ENCODE measurements around the gene EPB41L5.
"Not testable (repeated sequence)": the region's sequence is repeated elsewhere in the genome, so short reads cannot be mapped to it uniquely, and the experiment has no call there.

The EPB41L5 gene

DNA sequence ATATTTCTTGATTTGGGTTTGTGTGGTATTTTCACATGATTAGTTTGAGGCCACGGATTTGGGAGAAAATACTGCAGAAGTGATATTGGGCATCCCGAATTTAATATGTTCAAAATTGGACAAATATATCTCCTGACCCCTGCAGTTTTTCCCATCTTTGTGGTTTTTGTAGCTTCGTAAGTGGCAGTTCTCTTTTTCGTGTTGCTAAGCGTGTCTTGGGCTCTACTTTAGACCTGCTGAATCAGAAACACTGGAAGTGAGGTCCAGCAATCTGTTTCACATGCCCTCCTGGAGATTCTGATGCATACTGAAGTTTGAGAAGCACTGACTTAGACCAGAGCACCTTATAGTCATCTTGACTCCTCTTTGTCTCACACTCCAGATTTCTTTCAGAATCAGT lies 98.3 kb downstream of the EPB41L5 start:
- Mint-ChIP-seq H3K9me3 (no peaks in the 10 kb centered on the region), H3K36me3 (ENCODE audit: insufficient read depth) (peaks cover under 1% of the 10 kb centered on the region), H3K27ac (ENCODE audit: low read depth) (no peak overlapping the region), H3K4me1 (peaks cover 23% of the 10 kb centered on the region), H3K27me3 (no peaks in the 10 kb centered on the region), H3K4me3 (no peak overlapping the region)
- no peak for ATAC-seq (replicated peaks; ENCODE audit: extremely low read depth, poor library complexity, severe bottlenecking)
- no peak for DNase-seq (ENCODE audit: low spot score in 2 of 2)

- Mint-ChIP-seq H3K4me3 (no peak overlapping the region), H3K9me3 (no peaks in the 10 kb centered on the region), H3K27ac (ENCODE audit: low read depth) (no peak overlapping the region), H3K36me3 (ENCODE audit: insufficient read depth) (peaks cover under 1% of the 10 kb centered on the region), H3K27me3 (peaks cover 11% of the 10 kb centered on the region), H3K4me1 (no peaks in the 10 kb centered on the region)
- no peak for ATAC-seq (replicated peaks; ENCODE audit: extremely low read depth, poor library complexity, severe bottlenecking)
- DNase-seq (ENCODE audit: low spot score in 2 of 2) = no peak
Measured at GRCh38 chr2:120118018-120118417, 105.1 kb downstream of the EPB41L5 start.

GRCh38 chr2:120118471-120118870 lies 105.6 kb downstream of the EPB41L5 start:
- no peak overlapping the region for H3K27ac Mint-ChIP-seq (ENCODE audit: low read depth)
- peaks cover 2% of the 10 kb centered on the region for H3K36me3 Mint-ChIP-seq (ENCODE audit: insufficient read depth)
- H3K4me3 Mint-ChIP-seq = no peak overlapping the region
- DNase-seq (ENCODE audit: low spot score in 2 of 2) = no peak
- H3K4me1 Mint-ChIP-seq = no peaks in the 10 kb centered on the region
- H3K27me3 Mint-ChIP-seq = peaks cover 11% of the 10 kb centered on the region
- no peak for ATAC-seq (replicated peaks; ENCODE audit: extremely low read depth, poor library complexity, severe bottlenecking)
- H3K9me3 Mint-ChIP-seq = no peaks in the 10 kb centered on the region

DNA sequence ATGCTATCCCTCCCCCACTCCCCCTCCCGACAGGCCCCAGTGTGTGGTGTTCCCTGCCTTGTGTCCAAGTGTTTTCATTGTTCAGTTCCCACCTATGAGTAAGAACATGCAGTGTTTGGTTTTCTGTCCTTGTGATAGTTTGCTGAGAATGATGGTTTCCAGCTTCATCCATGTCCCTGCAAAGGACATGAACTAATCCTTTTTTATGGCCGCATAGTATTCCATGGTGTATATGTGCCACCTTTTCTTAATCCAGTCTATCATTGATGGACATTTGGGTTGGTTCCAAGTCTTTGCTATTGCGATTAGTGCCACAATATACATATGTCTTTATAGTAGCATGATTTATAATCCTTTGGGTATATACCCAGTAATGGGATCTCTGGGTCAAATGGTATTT lies 108.5 kb downstream of the EPB41L5 start:
- not testable (repeated sequence) for ATAC-seq (replicated peaks; ENCODE audit: extremely low read depth, poor library complexity, severe bottlenecking); H3K36me3 Mint-ChIP-seq (ENCODE audit: insufficient read depth); H3K9me3 Mint-ChIP-seq; H3K4me1 Mint-ChIP-seq; H3K27ac Mint-ChIP-seq (ENCODE audit: low read depth); H3K4me3 Mint-ChIP-seq; DNase-seq (ENCODE audit: low spot score in 2 of 2)
- peaks cover 26% of the 10 kb centered on the region for H3K27me3 Mint-ChIP-seq

GRCh38 chr2:120123090-120123489 lies 110.2 kb downstream of the EPB41L5 start:
- Mint-ChIP-seq H3K36me3 (ENCODE audit: insufficient read depth) (peaks cover 2% of the 10 kb centered on the region), H3K27me3 (peaks cover 26% of the 10 kb centered on the region), H3K4me1 (no peaks in the 10 kb centered on the region), H3K4me3 (no peak overlapping the region), H3K9me3 (no peaks in the 10 kb centered on the region), H3K27ac (ENCODE audit: low read depth) (no peak overlapping the region)
- ATAC-seq (replicated peaks; ENCODE audit: extremely low read depth, poor library complexity, severe bottlenecking) (no peak), DNase-seq (ENCODE audit: low spot score in 2 of 2) (no peak)

- Mint-ChIP-seq H3K4me3 (no peak overlapping the region), H3K27ac (ENCODE audit: low read depth) (no peak overlapping the region), H3K27me3 (peaks cover 15% of the 10 kb centered on the region), H3K4me1 (no peaks in the 10 kb centered on the region), H3K36me3 (ENCODE audit: insufficient read depth) (peaks cover 2% of the 10 kb centered on the region), H3K9me3 (no peaks in the 10 kb centered on the region)
- DNase-seq (ENCODE audit: low spot score in 2 of 2) (no peak), ATAC-seq (replicated peaks; ENCODE audit: extremely low read depth, poor library complexity, severe bottlenecking) (no peak)
Measured at GRCh38 chr2:120125195-120125594, 112.3 kb downstream of the EPB41L5 start.

DNA sequence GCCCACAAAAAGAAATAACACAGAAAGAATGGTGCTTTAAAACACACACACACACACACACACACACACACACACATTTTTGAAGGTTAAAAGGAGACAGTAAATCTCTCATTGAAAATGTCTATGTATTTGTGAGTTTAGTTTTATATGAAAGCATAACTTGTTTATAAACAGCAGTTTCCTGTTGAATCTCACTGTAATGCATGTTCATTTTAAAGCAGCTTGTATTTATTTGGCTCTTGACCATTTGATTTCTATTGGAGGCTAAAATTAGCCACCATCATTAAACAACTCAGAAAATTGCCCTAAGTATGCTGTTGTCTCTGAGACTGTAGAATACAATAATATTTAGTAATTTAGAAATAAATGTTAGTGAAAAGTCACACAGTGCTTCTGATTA lies 115.3 kb downstream of the EPB41L5 start:
- Mint-ChIP-seq H3K36me3 (ENCODE audit: insufficient read depth) (peaks cover 2% of the 10 kb centered on the region), H3K4me1 (no peaks in the 10 kb centered on the region), H3K4me3 (no peak overlapping the region), H3K9me3 (no peaks in the 10 kb centered on the region), H3K27me3 (peaks cover 15% of the 10 kb centered on the region), H3K27ac (ENCODE audit: low read depth) (no peak overlapping the region)
- ATAC-seq (replicated peaks; ENCODE audit: extremely low read depth, poor library complexity, severe bottlenecking) (no peak), DNase-seq (ENCODE audit: low spot score in 2 of 2) (no peak)

DNA sequence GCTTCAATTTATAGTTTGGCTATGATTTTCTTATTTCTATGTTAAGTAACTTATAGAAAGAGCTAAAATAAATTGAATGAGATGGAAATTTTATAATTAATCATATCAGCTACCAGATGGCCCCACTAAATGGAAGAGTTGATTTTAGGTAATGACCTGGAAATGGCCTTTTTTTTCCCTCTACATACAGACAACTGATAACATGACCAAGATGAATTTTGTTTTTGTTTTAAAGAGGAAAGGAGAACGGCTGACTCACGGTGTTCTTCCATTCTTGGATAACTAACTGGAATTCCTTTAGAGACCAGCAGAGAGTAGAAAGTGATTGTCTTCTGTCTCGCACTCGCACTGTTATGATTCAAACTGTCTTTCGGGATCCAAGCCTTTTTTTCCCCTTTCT lies 119.3 kb downstream of the EPB41L5 start:
- Mint-ChIP-seq H3K27ac (ENCODE audit: low read depth) (no peak overlapping the region), H3K36me3 (ENCODE audit: insufficient read depth) (peaks cover 2% of the 10 kb centered on the region), H3K4me3 (no peak overlapping the region), H3K4me1 (no peaks in the 10 kb centered on the region), H3K9me3 (peaks cover 9% of the 10 kb centered on the region), H3K27me3 (no peaks in the 10 kb centered on the region)
- ATAC-seq (replicated peaks; ENCODE audit: extremely low read depth, poor library complexity, severe bottlenecking) (no peak), DNase-seq (ENCODE audit: low spot score in 2 of 2) (no peak)

- H3K36me3 Mint-ChIP-seq (ENCODE audit: insufficient read depth) = peaks cover 2% of the 10 kb centered on the region
- H3K9me3 Mint-ChIP-seq = peaks cover 9% of the 10 kb centered on the region
- H3K4me1 Mint-ChIP-seq = no peaks in the 10 kb centered on the region
- no peak overlapping the region for H3K27ac Mint-ChIP-seq (ENCODE audit: low read depth)
- no peaks in the 10 kb centered on the region for H3K27me3 Mint-ChIP-seq
- DNase-seq (ENCODE audit: low spot score in 2 of 2) (no peak), ATAC-seq (replicated peaks; ENCODE audit: extremely low read depth, poor library complexity, severe bottlenecking) (no peak)
- no peak overlapping the region for H3K4me3 Mint-ChIP-seq
Measured at GRCh38 chr2:120132691-120133090, 119.8 kb downstream of the EPB41L5 start.

DNA sequence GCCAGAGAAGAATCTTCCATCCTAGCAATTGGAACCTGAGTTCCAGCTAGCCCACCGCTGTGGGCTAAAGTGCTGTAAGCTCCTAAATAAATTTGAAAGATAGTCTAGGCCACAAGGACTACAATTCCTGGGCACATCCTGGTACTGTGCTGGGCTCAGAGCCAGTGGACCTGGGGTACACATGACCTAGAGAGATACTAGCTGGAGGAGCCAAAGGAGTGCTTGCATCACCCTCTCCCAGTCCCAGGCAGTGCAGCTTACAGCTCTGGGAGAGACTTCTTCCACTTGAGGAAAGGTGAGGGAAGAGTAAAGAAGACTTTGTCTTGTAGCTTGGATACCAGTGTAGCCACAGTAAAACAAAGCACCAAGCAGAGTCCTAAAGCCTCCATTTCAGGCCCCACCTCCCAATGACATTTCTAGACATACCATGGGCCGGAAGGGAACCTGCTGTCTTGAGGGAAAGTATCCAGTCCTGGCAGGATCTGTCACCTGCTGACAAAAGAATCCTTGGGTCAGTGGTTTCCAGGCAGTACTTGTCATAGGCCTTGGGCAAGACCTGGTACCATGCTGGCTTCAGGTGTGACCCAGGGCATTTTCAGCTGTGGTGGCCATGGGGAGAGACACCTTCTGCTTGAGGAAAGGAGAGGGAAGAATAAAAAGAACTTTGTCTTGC lies 120.8 kb downstream of the EPB41L5 start:
- no peak overlapping the region for H3K27ac Mint-ChIP-seq (ENCODE audit: low read depth)
- no peak for DNase-seq (ENCODE audit: low spot score in 2 of 2)
- H3K27me3 Mint-ChIP-seq = no peaks in the 10 kb centered on the region
- no peak for ATAC-seq (replicated peaks; ENCODE audit: extremely low read depth, poor library complexity, severe bottlenecking)
- H3K4me1 Mint-ChIP-seq = no peaks in the 10 kb centered on the region
- peaks cover 2% of the 10 kb centered on the region for H3K36me3 Mint-ChIP-seq (ENCODE audit: insufficient read depth)
- no peak overlapping the region for H3K4me3 Mint-ChIP-seq
- peaks cover 9% of the 10 kb centered on the region for H3K9me3 Mint-ChIP-seq

DNA sequence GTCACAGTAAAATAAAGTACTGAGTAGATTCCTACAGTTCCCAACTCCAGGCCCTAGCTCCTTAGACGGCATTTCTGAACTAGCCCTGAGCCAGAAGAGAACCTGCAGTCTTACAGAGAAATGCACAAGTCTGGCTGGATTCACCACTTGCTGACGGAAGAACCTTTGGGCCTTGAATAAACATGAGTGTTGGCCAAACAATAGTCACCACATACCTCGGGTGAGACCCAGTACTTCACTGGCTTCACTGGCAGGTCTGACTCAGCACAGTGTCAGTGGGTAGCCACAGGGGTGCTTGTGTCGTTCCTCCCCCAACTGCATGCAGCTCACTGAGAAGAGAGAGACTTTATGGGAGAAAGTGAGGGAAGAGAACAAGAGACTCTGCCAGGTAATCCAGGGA lies 121.4 kb downstream of the EPB41L5 start:
- H3K27me3 Mint-ChIP-seq = no peaks in the 10 kb centered on the region
- ATAC-seq (replicated peaks; ENCODE audit: extremely low read depth, poor library complexity, severe bottlenecking) (no peak), DNase-seq (ENCODE audit: low spot score in 2 of 2) (no peak)
- peaks cover 9% of the 10 kb centered on the region for H3K9me3 Mint-ChIP-seq
- H3K36me3 Mint-ChIP-seq (ENCODE audit: insufficient read depth) = peaks cover 2% of the 10 kb centered on the region
- H3K27ac Mint-ChIP-seq (ENCODE audit: low read depth) = no peak overlapping the region
- H3K4me3 Mint-ChIP-seq = no peak overlapping the region
- H3K4me1 Mint-ChIP-seq = no peaks in the 10 kb centered on the region

DNA sequence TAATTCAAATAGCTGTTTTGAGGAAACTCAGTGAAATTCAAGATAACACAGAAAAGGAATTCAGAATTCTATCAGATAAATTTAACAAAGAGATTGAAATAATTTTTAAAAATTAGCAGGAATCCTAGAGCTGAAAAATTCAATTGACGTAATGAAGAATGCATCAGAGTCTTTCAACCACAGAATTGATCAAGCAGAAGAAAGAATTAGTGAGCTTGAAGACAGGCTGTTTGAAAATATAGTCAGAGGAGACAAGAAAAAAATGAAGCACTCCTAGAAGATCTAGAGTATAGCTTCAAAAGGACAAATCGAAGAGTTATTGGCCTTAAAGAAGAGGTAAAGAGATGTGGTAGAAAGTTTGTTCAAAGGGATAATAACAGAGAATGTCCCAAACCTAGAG lies 122.1 kb downstream of the EPB41L5 start:
- not testable (repeated sequence) for ATAC-seq (replicated peaks; ENCODE audit: extremely low read depth, poor library complexity, severe bottlenecking); DNase-seq (ENCODE audit: low spot score in 2 of 2); H3K4me3 Mint-ChIP-seq; H3K9me3 Mint-ChIP-seq; H3K36me3 Mint-ChIP-seq (ENCODE audit: insufficient read depth); H3K27ac Mint-ChIP-seq (ENCODE audit: low read depth); H3K4me1 Mint-ChIP-seq; H3K27me3 Mint-ChIP-seq

DNA sequence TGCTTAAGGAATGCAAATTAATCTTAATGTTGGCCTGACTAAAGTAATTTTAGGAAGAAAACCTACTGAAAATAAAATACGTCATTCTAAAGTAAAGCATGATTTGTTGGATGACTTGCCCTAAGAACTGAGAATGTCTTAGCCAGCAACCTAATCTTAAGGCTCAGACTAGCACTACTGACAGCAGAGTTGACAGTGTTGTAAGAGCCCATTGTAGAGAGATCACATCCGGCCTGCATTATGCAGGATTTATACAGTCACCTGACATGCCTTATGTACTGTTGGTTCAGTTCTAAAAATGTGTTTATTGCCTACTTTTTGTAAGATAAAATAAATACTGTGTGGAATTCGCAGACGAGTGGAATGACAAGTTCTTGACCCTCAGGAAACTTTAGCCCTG lies 128.0 kb downstream of the EPB41L5 start:
- ATAC-seq (replicated peaks; ENCODE audit: extremely low read depth, poor library complexity, severe bottlenecking) = no peak

More for the DNA sequence above, 128.0 kb downstream of the EPB41L5 start:
- Mint-ChIP-seq H3K9me3 (no peaks in the 10 kb centered on the region), H3K4me3 (no peak overlapping the region), H3K36me3 (ENCODE audit: insufficient read depth) (no peaks in the 10 kb centered on the region), H3K27ac (ENCODE audit: low read depth) (no peak overlapping the region), H3K27me3 (no peaks in the 10 kb centered on the region), H3K4me1 (no peaks in the 10 kb centered on the region)
- DNase-seq (ENCODE audit: low spot score in 2 of 2) = no peak

All from central memory CD8-positive, alpha-beta T cell (primary cell).